ENCODE measurements around the gene MCOLN3.

MCOLN3 gene

GRCh38 chr1:84968865-84969264 lies 79.4 kb downstream of the MCOLN3 start (continued):
- TF ChIP-seq PRDM2 (tag by site-specific recombination; IDR thresholded peaks at IDR 0.05; ENCODE audit: borderline replicate concordance) (no peak), ZNF558 (tag by site-specific recombination; IDR thresholded peaks at IDR 0.05) (no peak)

- no peaks in the 10 kb centered on the region for H3K9me3 ChIP-seq (ENCODE audit: control insufficient read depth, insufficient read depth, low read depth, low read length)
- peaks cover 9% of the 10 kb centered on the region for H3K4me1 ChIP-seq (ENCODE audit: control insufficient read depth, insufficient read depth, low read length)
- H3K4me3 ChIP-seq (ENCODE audit: low read depth, low read length): no peak overlapping the region
- TF ChIP-seq ELK4 (IDR thresholded peaks at IDR 0.05; ENCODE audit: borderline replicate concordance, low read depth, low read length) (no peak), SP7 (tag by site-specific recombination; IDR thresholded peaks at IDR 0.05) (no peak), ZBTB44 (tag by site-specific recombination; IDR thresholded peaks at IDR 0.05) (no peak), ZNF426 (tag by site-specific recombination; IDR thresholded peaks at IDR 0.05) (no peak), SP2 (tag by site-specific recombination; IDR thresholded peaks at IDR 0.05) (no peak), GFI1B (tag by site-specific recombination; IDR thresholded peaks at IDR 0.05) (no peak), ZNF394 (tag by site-specific recombination; IDR thresholded peaks at IDR 0.05; ENCODE audit: borderline replicate concordance) (no peak), SP3 (tag by site-specific recombination; IDR thresholded peaks at IDR 0.05) (no peak), ZNF664 (tag by site-specific recombination; IDR thresholded peaks at IDR 0.05) (no peak), PRDM1 (tag by site-specific recombination; IDR thresholded peaks at IDR 0.05) (no peak), MZF1 (tag by site-specific recombination; IDR thresholded peaks at IDR 0.05; ENCODE audit: borderline replicate concordance) (no peak), ZNF513 (tag by site-specific recombination; IDR thresholded peaks at IDR 0.05) (no peak), ZNF639 (tag by site-specific recombination; IDR thresholded peaks at IDR 0.05) (no peak)
- no peak overlapping the region for H3K27ac ChIP-seq (ENCODE audit: extremely low read depth, low read depth, low read length)
- H3K36me3 ChIP-seq (ENCODE audit: control insufficient read depth in 2 of 2, insufficient read depth in 1 of 2, low read length in 2 of 2): peaks cover 0 to 5% of the 10 kb centered on the region in 2 experiments; a peak in 2 of 3 replicates
- ChIA-PET CTCF (interaction anchor here (0.5 to 1.0 kb wide), 2 partner anchors 8 to 662 kb away, joined by 3 to 4 read pairs; no protein-coding TSS in a partner anchor), POLR2A (no interaction called here)
These were observed 80.2 kb downstream of the MCOLN3 start for GRCh38 chr1:84968101-84968500.
